ENCODE data around the gene ELAPOR1.

DNA sequence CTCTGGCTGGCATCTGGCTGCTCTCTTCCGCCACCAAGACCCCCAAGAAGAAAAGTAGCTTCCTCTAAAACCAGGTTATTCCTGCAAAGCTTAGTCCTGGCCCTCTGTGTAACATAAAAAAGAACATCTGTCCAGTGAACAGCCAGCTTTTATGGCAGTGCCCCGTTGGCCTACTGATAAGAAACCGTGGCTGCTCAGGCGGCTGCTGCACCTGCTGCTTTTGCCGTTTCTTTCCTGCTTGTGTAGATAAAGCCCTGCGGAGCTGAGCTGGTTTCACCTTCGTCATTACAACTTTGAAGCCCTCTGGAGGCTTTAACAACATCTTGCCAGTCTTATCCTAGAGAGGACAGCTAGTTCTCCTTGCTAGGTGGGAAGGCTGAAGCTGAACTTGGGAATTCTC lies 20.5 kb downstream of the ELAPOR1 start:
- TF ChIP-seq EP300 (IDR thresholded peaks at IDR 0.05; ENCODE audit: borderline replicate concordance) = no peak
- TF ChIP-seq, protein P1, sequence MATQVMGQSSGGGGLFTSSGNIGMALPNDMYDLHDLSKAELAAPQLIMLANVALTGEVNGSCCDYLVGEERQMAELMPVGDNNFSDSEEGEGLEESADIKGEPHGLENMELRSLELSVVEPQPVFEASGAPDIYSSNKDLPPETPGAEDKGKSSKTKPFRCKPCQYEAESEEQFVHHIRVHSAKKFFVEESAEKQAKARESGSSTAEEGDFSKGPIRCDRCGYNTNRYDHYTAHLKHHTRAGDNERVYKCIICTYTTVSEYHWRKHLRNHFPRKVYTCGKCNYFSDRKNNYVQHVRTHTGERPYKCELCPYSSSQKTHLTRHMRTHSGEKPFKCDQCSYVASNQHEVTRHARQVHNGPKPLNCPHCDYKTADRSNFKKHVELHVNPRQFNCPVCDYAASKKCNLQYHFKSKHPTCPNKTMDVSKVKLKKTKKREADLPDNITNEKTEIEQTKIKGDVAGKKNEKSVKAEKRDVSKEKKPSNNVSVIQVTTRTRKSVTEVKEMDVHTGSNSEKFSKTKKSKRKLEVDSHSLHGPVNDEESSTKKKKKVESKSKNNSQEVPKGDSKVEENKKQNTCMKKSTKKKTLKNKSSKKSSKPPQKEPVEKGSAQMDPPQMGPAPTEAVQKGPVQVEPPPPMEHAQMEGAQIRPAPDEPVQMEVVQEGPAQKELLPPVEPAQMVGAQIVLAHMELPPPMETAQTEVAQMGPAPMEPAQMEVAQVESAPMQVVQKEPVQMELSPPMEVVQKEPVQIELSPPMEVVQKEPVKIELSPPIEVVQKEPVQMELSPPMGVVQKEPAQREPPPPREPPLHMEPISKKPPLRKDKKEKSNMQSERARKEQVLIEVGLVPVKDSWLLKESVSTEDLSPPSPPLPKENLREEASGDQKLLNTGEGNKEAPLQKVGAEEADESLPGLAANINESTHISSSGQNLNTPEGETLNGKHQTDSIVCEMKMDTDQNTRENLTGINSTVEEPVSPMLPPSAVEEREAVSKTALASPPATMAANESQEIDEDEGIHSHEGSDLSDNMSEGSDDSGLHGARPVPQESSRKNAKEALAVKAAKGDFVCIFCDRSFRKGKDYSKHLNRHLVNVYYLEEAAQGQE (IDR thresholded peaks at IDR 0.05; ENCODE audit: low read depth) = no peak
- TF ChIP-seq TCF12 (IDR thresholded peaks at IDR 0.05; ENCODE audit: low read depth) = no peak
- no peak for TF ChIP-seq FOXM1 (IDR thresholded peaks at IDR 0.05; ENCODE audit: borderline replicate concordance, low read depth)
- TF ChIP-seq ZBTB7A (IDR thresholded peaks at IDR 0.05; ENCODE audit: low read depth) = no peak
- TF ChIP-seq, protein P2, sequence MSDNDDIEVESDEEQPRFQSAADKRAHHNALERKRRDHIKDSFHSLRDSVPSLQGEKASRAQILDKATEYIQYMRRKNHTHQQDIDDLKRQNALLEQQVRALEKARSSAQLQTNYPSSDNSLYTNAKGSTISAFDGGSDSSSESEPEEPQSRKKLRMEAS (IDR thresholded peaks at IDR 0.05) = no peak
- no peak for TF ChIP-seq EGR1 (IDR thresholded peaks at IDR 0.05)
- no peak for TF ChIP-seq TEAD4 (IDR thresholded peaks at IDR 0.05)
- no peak for TF ChIP-seq RAD21 (IDR thresholded peaks at IDR 0.05; ENCODE audit: low read depth)
- no peak for TF ChIP-seq YY1 (IDR thresholded peaks at IDR 0.05; ENCODE audit: low read depth)
- TF ChIP-seq CEBPB (IDR thresholded peaks at IDR 0.05) = no peak
- TF ChIP-seq, protein P3, sequence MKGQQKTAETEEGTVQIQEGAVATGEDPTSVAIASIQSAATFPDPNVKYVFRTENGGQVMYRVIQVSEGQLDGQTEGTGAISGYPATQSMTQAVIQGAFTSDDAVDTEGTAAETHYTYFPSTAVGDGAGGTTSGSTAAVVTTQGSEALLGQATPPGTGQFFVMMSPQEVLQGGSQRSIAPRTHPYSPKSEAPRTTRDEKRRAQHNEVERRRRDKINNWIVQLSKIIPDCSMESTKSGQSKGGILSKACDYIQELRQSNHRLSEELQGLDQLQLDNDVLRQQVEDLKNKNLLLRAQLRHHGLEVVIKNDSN (IDR thresholded peaks at IDR 0.05) = no peak
- TF ChIP-seq NFIC (IDR thresholded peaks at IDR 0.05) = no peak
